ENCODE data around the gene TTLL9.

DNA sequence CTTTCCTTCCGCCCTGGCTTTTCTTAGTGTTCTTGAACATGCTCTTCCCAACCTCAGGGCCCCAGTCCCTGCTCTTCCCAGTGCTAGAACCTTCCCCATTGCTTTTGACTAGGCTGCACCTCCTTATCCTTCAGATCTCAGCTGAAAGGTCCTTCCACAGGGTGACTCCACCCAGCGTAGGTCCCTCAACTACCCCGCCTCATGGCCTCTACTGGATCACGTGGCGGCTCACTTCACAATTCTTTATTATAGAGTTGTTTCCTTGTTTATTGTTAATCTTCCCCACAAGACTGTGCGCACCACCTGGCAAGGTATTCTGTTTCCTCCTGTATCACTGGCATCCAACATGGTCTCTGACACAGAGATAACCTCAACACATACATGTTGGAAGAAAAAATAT lies 31.2 kb downstream of the TTLL9 start:
- TF ChIP-seq, protein P1, sequence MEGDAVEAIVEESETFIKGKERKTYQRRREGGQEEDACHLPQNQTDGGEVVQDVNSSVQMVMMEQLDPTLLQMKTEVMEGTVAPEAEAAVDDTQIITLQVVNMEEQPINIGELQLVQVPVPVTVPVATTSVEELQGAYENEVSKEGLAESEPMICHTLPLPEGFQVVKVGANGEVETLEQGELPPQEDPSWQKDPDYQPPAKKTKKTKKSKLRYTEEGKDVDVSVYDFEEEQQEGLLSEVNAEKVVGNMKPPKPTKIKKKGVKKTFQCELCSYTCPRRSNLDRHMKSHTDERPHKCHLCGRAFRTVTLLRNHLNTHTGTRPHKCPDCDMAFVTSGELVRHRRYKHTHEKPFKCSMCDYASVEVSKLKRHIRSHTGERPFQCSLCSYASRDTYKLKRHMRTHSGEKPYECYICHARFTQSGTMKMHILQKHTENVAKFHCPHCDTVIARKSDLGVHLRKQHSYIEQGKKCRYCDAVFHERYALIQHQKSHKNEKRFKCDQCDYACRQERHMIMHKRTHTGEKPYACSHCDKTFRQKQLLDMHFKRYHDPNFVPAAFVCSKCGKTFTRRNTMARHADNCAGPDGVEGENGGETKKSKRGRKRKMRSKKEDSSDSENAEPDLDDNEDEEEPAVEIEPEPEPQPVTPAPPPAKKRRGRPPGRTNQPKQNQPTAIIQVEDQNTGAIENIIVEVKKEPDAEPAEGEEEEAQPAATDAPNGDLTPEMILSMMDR (IDR thresholded peaks at IDR 0.05) = no peak
- TF ChIP-seq POLR2AphosphoS5 (IDR thresholded peaks at IDR 0.05) (no peak), EP300 (IDR thresholded peaks at IDR 0.05) (no peak), POLR2A (IDR thresholded peaks at IDR 0.05) (no peak)

Data from suprapubic skin (tissue), 4 donors.